Activated naive CD4-positive, alpha-beta T cell treated with anti-CD3 and anti-CD28 coated beads for 36 hours (primary cell): ENCODE results near the gene COX6A1. TPM values are rescaled to one million over a fixed set of nuclear protein-coding genes. Genes with fewer than 3 reads are reported as not detected.

ENCODE experiments used
- CTCF ChIA-PET: fragments of 350-600 bp; sonication (Branson Sonifier 250); formaldehyde crosslinking; loops from one replicate; lab custom pipeline; 2021; ENCODE audit warnings: antibody characterized with exemption; lab: Charles Lee
- DNase-seq: peaks from one replicate; pipeline ENCODE4 v3.0.0-alpha.2; 2020
- H3K27ac Mint-ChIP-seq: one replicate; pipeline ENCODE4 v1.8.0; 2021; ENCODE audit warnings: mild to moderate bottlenecking, mixed read lengths
- H3K27me3 Mint-ChIP-seq: one replicate; pipeline ENCODE4 v1.8.0; 2021; ENCODE audit warnings: low read depth, mixed read lengths
- H3K36me3 Mint-ChIP-seq: one replicate; pipeline ENCODE4 v1.8.0; 2021; ENCODE audit warnings: low read depth, mixed read lengths
- H3K4me1 Mint-ChIP-seq: one replicate; pipeline ENCODE4 v1.8.0; 2021; ENCODE audit warnings: low read depth, mixed read lengths
- H3K4me3 Mint-ChIP-seq: one replicate; pipeline ENCODE4 v1.8.0; 2021; ENCODE audit warnings: mild to moderate bottlenecking, moderate library complexity, mixed read lengths
- H3K9me3 Mint-ChIP-seq: one replicate; pipeline ENCODE4 v1.8.0; 2021; ENCODE audit warnings: mixed read lengths
- intact Hi-C: fragments of 100-400 bp; cut with micrococcal nuclease; formaldehyde crosslinking; loops from one replicate; pipeline ENCODE4 v1.15.1; 2023
- total RNA-seq, 2 experiments: library from RNA; stranded (reverse); gene quantifications; one replicate each; pipeline ENCODE4 v1.2.3, GENCODE V29; 2021

Gene COX6A1
- total RNA-seq, 2 experiments from 2014 or later: 536 to 540 TPM

GRCh38 chr12:120488057-120488640 lies 50.2 kb downstream of the COX6A1 start:
- Mint-ChIP-seq H3K36me3 (no peaks in the 10 kb centered on the region), H3K9me3 (no peaks in the 10 kb centered on the region), H3K27me3 (no peaks in the 10 kb centered on the region), H3K4me3 (no peak overlapping the region), H3K4me1 (no peaks in the 10 kb centered on the region), H3K27ac (no peak overlapping the region)
- DNase-seq: no peak
- intact Hi-C loops: no loop called here
- CTCF ChIA-PET: interaction anchor here (0.5 to 1.3 kb wide), 4 partner anchors 9 to 35 kb away, joined by 3 to 4 read pairs (median 3); no protein-coding TSS in a partner anchor

- Mint-ChIP-seq H3K36me3 (no peaks in the 10 kb centered on the region), H3K27ac (no peak overlapping the region), H3K4me1 (no peaks in the 10 kb centered on the region), H3K4me3 (no peak overlapping the region), H3K9me3 (no peaks in the 10 kb centered on the region), H3K27me3 (no peaks in the 10 kb centered on the region)
- DNase-seq: no peak
- CTCF ChIA-PET: interaction anchor here (0.5 to 1.3 kb wide), 5 partner anchors 18 to 132 kb away, joined by 3 to 4 read pairs (median 3); no protein-coding TSS in a partner anchor
- intact Hi-C loops: no loop called here
These were observed 51.1 kb downstream of the COX6A1 start for GRCh38 chr12:120489018-120489417.

- Mint-ChIP-seq H3K9me3 (no peaks in the 10 kb centered on the region), H3K27me3 (no peaks in the 10 kb centered on the region), H3K4me3 (no peak overlapping the region), H3K27ac (no peak overlapping the region), H3K4me1 (peaks cover 6% of the 10 kb centered on the region), H3K36me3 (no peaks in the 10 kb centered on the region)
- CTCF ChIA-PET: interaction anchor here (0.6 kb wide), 1 partner anchor 74 kb away, joined by 3 read pairs; no protein-coding TSS in a partner anchor
- DNase-seq: no peak
- intact Hi-C loops: no loop called here
These were observed 52.4 kb downstream of the COX6A1 start for GRCh38 chr12:120490325-120490724.

Other genes with a start within 250 kb of the COX6A1 start
- gene GCN1, start 243.4 kb upstream of the COX6A1 start, total RNA-seq: 100 to 1,000 TPM; 122 to 128 TPM
- 1,000 to 10,000 TPM; 5,065 to 5,278 TPM for gene RPLP0, start 237.0 kb upstream of the COX6A1 start, total RNA-seq
- gene PXN, start 172.4 kb upstream of the COX6A1 start, total RNA-seq: 100 to 1,000 TPM; 109 to 112 TPM
- 1,000 to 10,000 TPM; 1,318 to 2,532 TPM for gene RNU4-2, start 146.2 kb upstream of the COX6A1 start, total RNA-seq
- gene RNU4-1, start 144.9 kb upstream of the COX6A1 start, total RNA-seq: 1,000 to 10,000 TPM in 1 of 2 experiments, 100 to 1,000 TPM in 1; 685 to 1,294 TPM
- 1 to 10 TPM; 2.0 to 3.7 TPM for gene SIRT4, start 135.8 kb upstream of the COX6A1 start, total RNA-seq
- gene PLA2G1B, start 110.3 kb upstream of the COX6A1 start, total RNA-seq: not detected
- under 1 TPM; 0.27 to 0.57 TPM for gene MSI1, start 68.9 kb upstream of the COX6A1 start, total RNA-seq
- gene TRIAP1, start 8.3 kb downstream of the COX6A1 start, total RNA-seq: 10 to 100 TPM; 56.8 to 59.2 TPM
- gene GATC, start 8.3 kb downstream of the COX6A1 start, total RNA-seq: 10 to 100 TPM; 33.1 to 35.3 TPM
- gene SRSF9, start 31.6 kb downstream of the COX6A1 start, total RNA-seq: 100 to 1,000 TPM; 164 to 171 TPM
- gene DYNLL1, start 58.0 kb downstream of the COX6A1 start, total RNA-seq: 10 to 100 TPM; 93.4 to 93.5 TPM
- 10 to 100 TPM; 29.5 TPM for gene COQ5, start 91.0 kb downstream of the COX6A1 start, total RNA-seq
- gene RNF10, start 96.2 kb downstream of the COX6A1 start, total RNA-seq: 100 to 1,000 TPM; 159 to 166 TPM
- 10 to 100 TPM; 44.2 to 45.0 TPM for gene POP5, start 143.3 kb downstream of the COX6A1 start, total RNA-seq
- not detected for gene CABP1, start 202.5 kb downstream of the COX6A1 start, total RNA-seq
- gene MLEC, start 249.0 kb downstream of the COX6A1 start, total RNA-seq: 10 to 100 TPM; 78.6 to 89.7 TPM